DND-41 (cell line): ENCODE data around the gene RCBTB1.

ENCODE experiments used
- ATAC-seq: fragments of 200-7000 bp; cut with Tn5 transposase; 3 replicates; pipeline ENCODE4 v1.9.1; 2021; ENCODE audit warnings: low read depth; ENCODE audit not compliant: insufficient read depth
- DNase-seq: peaks from one replicate; pipeline ENCODE4 v3.0.0-alpha.2; 2020
- H2AFZ ChIP-seq: 2 replicates; pipeline ENCODE4 v1.6.0; 2012; ENCODE audit warnings: low read depth, low read length
- H3K27ac ChIP-seq: 2 replicates; pipeline ENCODE4 v1.5.1; 2012; ENCODE audit warnings: low read length, inconsistent platforms
- H3K27me3 ChIP-seq: fragments of 200-600 bp; sonication (generic); 2 replicates; pipeline ENCODE4 v1.6.0; 2012; ENCODE audit warnings: low read length, mild to moderate bottlenecking, inconsistent platforms; ENCODE audit not compliant: insufficient read depth, poor library complexity
- H3K36me3 ChIP-seq: 2 replicates; pipeline ENCODE4 v1.5.1; 2012; ENCODE audit warnings: low read length, inconsistent platforms; ENCODE audit not compliant: insufficient read depth
- H3K4me1 ChIP-seq: 2 replicates; pipeline ENCODE4 v1.5.1; 2012; ENCODE audit warnings: mild to moderate bottlenecking, low read length; ENCODE audit not compliant: insufficient read depth
- H3K4me2 ChIP-seq: 2 replicates; pipeline ENCODE4 v1.6.0; 2012; ENCODE audit warnings: mild to moderate bottlenecking, moderate library complexity, low read length, inconsistent platforms; ENCODE audit not compliant: insufficient read depth
- H3K4me3 ChIP-seq, 2 experiments: fragments of 200-600 bp in 1 of 2; shearing (Covaris generic) in 1 of 2; 2 replicates each; pipeline ENCODE4 v1.5.1; 2012 to 2016; ENCODE audit warnings: inconsistent platforms in 2 of 2, low read length in 2 of 2, mild to moderate bottlenecking in 2 of 2, low read depth in 1 of 2, moderate library complexity in 1 of 2
- H3K79me2 ChIP-seq: 2 replicates; pipeline ENCODE4 v1.6.0; 2012; ENCODE audit warnings: low read length, inconsistent platforms; ENCODE audit not compliant: insufficient read depth
- H3K9ac ChIP-seq: 2 replicates; pipeline ENCODE4 v1.6.0; 2012; ENCODE audit warnings: low read depth, mild to moderate bottlenecking, inconsistent platforms, low read length, moderate library complexity
- H3K9me3 ChIP-seq: 2 replicates; pipeline ENCODE4 v1.5.1; 2012; ENCODE audit warnings: low read length, moderate library complexity, mild to moderate bottlenecking, inconsistent platforms; ENCODE audit not compliant: insufficient read depth, severe bottlenecking
- H4K20me1 ChIP-seq: 2 replicates; pipeline ENCODE4 v1.6.0; 2012; ENCODE audit warnings: low read length; ENCODE audit not compliant: insufficient read depth
- CTCF ChIP-seq: IDR thresholded peaks from 2 replicates; pipeline ENCODE4 v1.5.1; 2012; ENCODE audit warnings: borderline replicate concordance, low read length, moderate library complexity, mild to moderate bottlenecking; ENCODE audit not compliant: poor library complexity, severe bottlenecking; ENCODE audit errors: extremely low read depth
- EZH2 ChIP-seq: IDR thresholded peaks from 3 replicates; pipeline ENCODE4 v1.6.1; 2012; ENCODE audit warnings: borderline replicate concordance, low read depth, mild to moderate bottlenecking, moderate library complexity, low read length, inconsistent platforms; ENCODE audit not compliant: severe bottlenecking

RCBTB1 gene

GRCh38 chr13:49516467-49516866, 68.9 kb downstream of the RCBTB1 start:
- no peak overlapping the region for H3K4me3 ChIP-seq
- ATAC-seq (no peak), DNase-seq (no peak)
- H3K27me3 ChIP-seq: no peaks in the 10 kb centered on the region
- TF ChIP-seq CTCF: no peak
- TF ChIP-seq EZH2: no peak
- H3K27ac ChIP-seq: no peak overlapping the region
- no peak overlapping the region for H3K4me2 ChIP-seq
- no peak overlapping the region for H2AFZ ChIP-seq
- H3K9ac ChIP-seq: no peak overlapping the region
- H3K36me3 ChIP-seq: peaks cover 77% of the 10 kb centered on the region
- no peaks in the 10 kb centered on the region for H3K9me3 ChIP-seq
- no peaks in the 10 kb centered on the region for H3K79me2 ChIP-seq
- H3K4me1 ChIP-seq: no peaks in the 10 kb centered on the region
- H4K20me1 ChIP-seq: no peaks in the 10 kb centered on the region

GRCh38 chr13:49512578-49512977, 72.8 kb downstream of the RCBTB1 start:
- Histone ChIP-seq H2AFZ (no peak overlapping the region), H3K4me3 (no peak overlapping the region), H3K27me3 (no peaks in the 10 kb centered on the region), H3K79me2 (no peaks in the 10 kb centered on the region), H3K36me3 (peaks cover 53% of the 10 kb centered on the region), H3K27ac (no peak overlapping the region), H3K4me1 (no peaks in the 10 kb centered on the region), H4K20me1 (no peaks in the 10 kb centered on the region), H3K4me2 (no peak overlapping the region), H3K9me3 (no peaks in the 10 kb centered on the region), H3K9ac (no peak overlapping the region)
- TF ChIP-seq EZH2 (no peak), CTCF (no peak)
- DNase-seq (no peak), ATAC-seq (no peak)

- H3K9me3 ChIP-seq: no peaks in the 10 kb centered on the region
- H3K27ac ChIP-seq: no peak overlapping the region
- H3K27me3 ChIP-seq: no peaks in the 10 kb centered on the region
- no peak for ATAC-seq
- H3K36me3 ChIP-seq: peaks cover 12% of the 10 kb centered on the region; the same call in 1 of the 2 replicates
- no peak overlapping the region for H2AFZ ChIP-seq
- no peaks in the 10 kb centered on the region for H3K4me1 ChIP-seq
- 0 out of 2 replicates have a peak, but pooled peaks cover 4% of the 10 kb centered on the region for H3K79me2 ChIP-seq
- H3K4me2 ChIP-seq: no peak overlapping the region
- H3K4me3 ChIP-seq: no peak overlapping the region
- no peak overlapping the region for H3K9ac ChIP-seq
- H4K20me1 ChIP-seq: no peaks in the 10 kb centered on the region
- TF ChIP-seq EZH2 (no peak), CTCF (no peak)
- no peak for DNase-seq
Measured at GRCh38 chr13:49503951-49504350, 81.4 kb downstream of the RCBTB1 start.

GRCh38 chr13:49502954-49503353, 82.4 kb downstream of the RCBTB1 start:
- no peak overlapping the region for H2AFZ ChIP-seq
- ATAC-seq (no peak), DNase-seq (no peak)
- H3K36me3 ChIP-seq: peaks cover 22% of the 10 kb centered on the region; the same call in 1 of the 2 replicates
- no peak overlapping the region for H3K4me3 ChIP-seq
- peaks cover 4% of the 10 kb centered on the region; the same call in 1 of the 2 replicates for H3K4me1 ChIP-seq
- no peak overlapping the region for H3K27ac ChIP-seq
- no peaks in the 10 kb centered on the region for H3K9me3 ChIP-seq
- H3K79me2 ChIP-seq: peaks cover 8% of the 10 kb centered on the region; the same call in 1 of the 2 replicates
- H3K27me3 ChIP-seq: no peaks in the 10 kb centered on the region
- TF ChIP-seq EZH2 (no peak), CTCF (no peak)
- H3K4me2 ChIP-seq: no peak overlapping the region
- H3K9ac ChIP-seq: no peak overlapping the region
- no peaks in the 10 kb centered on the region for H4K20me1 ChIP-seq
